BLaER1 treated with 17β-estradiol and CSF1 and Interleukin-3, amounts not matched to agents 10 nM and 100 nM (cell line): ENCODE data around the gene CASP3.

Experiments used
- H3K27ac ChIP-seq, 11 experiments: shearing (Covaris generic); formaldehyde crosslinking; 2 replicates each; pipeline ENCODE4 v1.8.1; 2022
- H3K27me3 ChIP-seq, 11 experiments: shearing (Covaris generic); formaldehyde crosslinking; 2 replicates each; pipeline ENCODE4 v1.8.1; 2022
- H3K36me3 ChIP-seq, 11 experiments: shearing (Covaris generic); formaldehyde crosslinking; 2 replicates each; pipeline ENCODE4 v1.8.1; 2022
- H3K4me1 ChIP-seq, 10 experiments: shearing (Covaris generic); formaldehyde crosslinking; 2 replicates each; pipeline ENCODE4 v1.8.1; 2022
- H3K4me2 ChIP-seq, 11 experiments: shearing (Covaris generic); formaldehyde crosslinking; 2 replicates each; pipeline ENCODE4 v1.8.1; 2022
- H3K4me3 ChIP-seq, 10 experiments: shearing (Covaris generic); formaldehyde crosslinking; 2 replicates each; pipeline ENCODE4 v1.8.1; 2022
- H3K9ac ChIP-seq, 11 experiments: shearing (Covaris generic); formaldehyde crosslinking; 2 replicates each; pipeline ENCODE4 v1.8.1; 2022
- H3K9me3 ChIP-seq, 11 experiments: shearing (Covaris generic); formaldehyde crosslinking; replicated peaks in 1 of 11; 2 replicates each; pipeline ENCODE4 v1.8.1; 2022
- H4K20me1 ChIP-seq, 11 experiments: shearing (Covaris generic); formaldehyde crosslinking; 2 replicates each; pipeline ENCODE4 v1.8.1; 2022
- Cebpa-rat ChIP-seq, 11 experiments: shearing (Covaris generic); IDR thresholded peaks; 2 replicates each; pipeline ENCODE4 v1.8.1; 2022

CASP3 gene

GRCh38 chr4:184647266-184648053, 1.8 kb downstream of the CASP3 start:
- no peaks in the 10 kb centered on the region for H3K27me3 ChIP-seq
- TF ChIP-seq Cebpa-rat (IDR thresholded peaks at IDR 0.05): no peak
- H3K9me3 ChIP-seq: no peaks in the 10 kb centered on the region
- peaks cover 37 to 49% (median 43%) of the 10 kb centered on the region in 10 experiments for H3K4me1 ChIP-seq
- peak overlapping the region in 10 of 11 experiments; percentile 90 to 98 (median 93); a peak in 18 of 22 replicates for H3K27ac ChIP-seq
- H3K9ac ChIP-seq: peak overlapping the region; percentile 90 to 98 (median 97)
- H4K20me1 ChIP-seq: peaks cover 33 to 66% (median 50%) of the 10 kb centered on the region in 11 experiments; a peak in 21 of 22 replicates
- peak overlapping the region; percentile 83 to 98 (median 95) for H3K4me3 ChIP-seq
- peaks cover 9 to 50% (median 29%) of the 10 kb centered on the region in 11 experiments; a peak in 21 of 22 replicates for H3K36me3 ChIP-seq
- peak overlapping the region; percentile 88 to 100 (median 98) for H3K4me2 ChIP-seq

GRCh38 chr4:184645904-184646610, 3.2 kb downstream of the CASP3 start:
- Histone ChIP-seq H4K20me1 (peaks cover 33 to 80% (median 58%) of the 10 kb centered on the region in 11 experiments; a peak in 21 of 22 replicates), H3K27me3 (no peaks in the 10 kb centered on the region), H3K9ac (peak overlapping the region in 5 of 11 experiments; percentile 14 to 98 (median 42); a peak in 4 of 22 replicates), H3K4me1 (peaks cover 36 to 52% (median 40%) of the 10 kb centered on the region in 10 experiments), H3K4me2 (peak overlapping the region; percentile 88 to 100 (median 98); a peak in 21 of 22 replicates), H3K4me3 (no peak overlapping the region), H3K27ac (peak overlapping the region in 3 of 11 experiments; percentile 3 to 24 (median 6); a peak in 4 of 22 replicates), H3K36me3 (peaks cover 13 to 64% (median 43%) of the 10 kb centered on the region in 11 experiments; a peak in 21 of 22 replicates), H3K9me3 (no peaks in the 10 kb centered on the region)
- TF ChIP-seq Cebpa-rat (IDR thresholded peaks at IDR 0.05): no peak

- H3K27ac ChIP-seq: no peak overlapping the region
- no peak for TF ChIP-seq Cebpa-rat (IDR thresholded peaks at IDR 0.05)
- 0 out of 22 replicates have a peak overlapping the region, but pooled peaks of 1 of the 11 experiments have one; percentile 1 for H3K4me2 ChIP-seq
- H3K27me3 ChIP-seq: no peaks in the 10 kb centered on the region
- peaks cover 16 to 77% (median 55%) of the 10 kb centered on the region in 11 experiments; a peak in 21 of 22 replicates for H3K36me3 ChIP-seq
- H4K20me1 ChIP-seq: peaks cover 33 to 93% (median 71%) of the 10 kb centered on the region in 11 experiments; a peak in 21 of 22 replicates
- peaks cover 28 to 40% (median 30%) of the 10 kb centered on the region in 10 experiments for H3K4me1 ChIP-seq
- H3K9ac ChIP-seq: 0 out of 22 replicates have a peak overlapping the region, but pooled peaks of 1 of the 11 experiments have one; percentile 5
- no peak overlapping the region for H3K4me3 ChIP-seq
- no peaks in the 10 kb centered on the region for H3K9me3 ChIP-seq
Observed at GRCh38 chr4:184644553-184645307, 4.5 kb downstream of the CASP3 start.

GRCh38 chr4:184643731-184644130, 5.5 kb downstream of the CASP3 start:
- Histone ChIP-seq H3K4me3 (no peak overlapping the region), H3K9me3 (no peaks in the 10 kb centered on the region), H3K4me2 (no peak overlapping the region), H4K20me1 (peaks cover 37 to 99% (median 80%) of the 10 kb centered on the region in 11 experiments; a peak in 21 of 22 replicates), H3K36me3 (peaks cover 25 to 87% (median 65%) of the 10 kb centered on the region in 11 experiments), H3K4me1 (peaks cover 28 to 40% (median 30%) of the 10 kb centered on the region in 10 experiments), H3K9ac (no peak overlapping the region), H3K27ac (no peak overlapping the region), H3K27me3 (no peaks in the 10 kb centered on the region)
- TF ChIP-seq Cebpa-rat (IDR thresholded peaks at IDR 0.05): no peak

- Histone ChIP-seq H3K36me3 (peaks cover 48 to 97% (median 81%) of the 10 kb centered on the region in 11 experiments), H3K4me2 (no peak overlapping the region), H3K9me3 (no peaks in the 10 kb centered on the region), H4K20me1 (peaks cover 15 to 98% (median 65%) of the 10 kb centered on the region in 11 experiments; a peak in 20 of 22 replicates), H3K4me3 (no peak overlapping the region), H3K9ac (no peak overlapping the region), H3K4me1 (peaks cover 10 to 22% (median 11%) of the 10 kb centered on the region in 10 experiments), H3K27ac (no peak overlapping the region), H3K27me3 (no peaks in the 10 kb centered on the region)
- TF ChIP-seq Cebpa-rat (IDR thresholded peaks at IDR 0.05): no peak
Observed at GRCh38 chr4:184641451-184641850, 7.8 kb downstream of the CASP3 start.

GRCh38 chr4:184641022-184641421, 8.2 kb downstream of the CASP3 start:
- Histone ChIP-seq H4K20me1 (peaks cover 11 to 94% (median 61%) of the 10 kb centered on the region in 11 experiments; a peak in 19 of 22 replicates), H3K36me3 (peaks cover 52 to 97% (median 83%) of the 10 kb centered on the region in 11 experiments), H3K27ac (no peak overlapping the region), H3K4me1 (peaks cover 6 to 17% (median 7%) of the 10 kb centered on the region in 10 experiments), H3K27me3 (no peaks in the 10 kb centered on the region), H3K4me3 (no peak overlapping the region), H3K9ac (no peak overlapping the region), H3K9me3 (no peaks in the 10 kb centered on the region), H3K4me2 (no peak overlapping the region)
- no peak for TF ChIP-seq Cebpa-rat (IDR thresholded peaks at IDR 0.05)

GRCh38 chr4:184636897-184637296, 12.3 kb downstream of the CASP3 start:
- Histone ChIP-seq H3K4me3 (no peak overlapping the region), H3K4me1 (0 out of 20 replicates have a peak, but pooled peaks cover 0 to 3% (median 0%) of the 10 kb centered on the region in 10 experiments), H3K27ac (no peak overlapping the region), H3K27me3 (no peaks in the 10 kb centered on the region), H4K20me1 (peaks cover 6 to 69% (median 39%) of the 10 kb centered on the region in 11 experiments; a peak in 19 of 22 replicates), H3K36me3 (peaks cover 76 to 100% (median 95%) of the 10 kb centered on the region in 11 experiments), H3K9me3 (no peaks in the 10 kb centered on the region), H3K4me2 (no peak overlapping the region), H3K9ac (no peak overlapping the region)
- TF ChIP-seq Cebpa-rat (IDR thresholded peaks at IDR 0.05): no peak

- Histone ChIP-seq H3K4me1 (no peaks in the 10 kb centered on the region), H3K27ac (no peak overlapping the region), H4K20me1 (peaks cover 6 to 62% (median 33%) of the 10 kb centered on the region in 11 experiments; a peak in 19 of 22 replicates), H3K9ac (no peak overlapping the region), H3K9me3 (no peaks in the 10 kb centered on the region), H3K4me2 (no peak overlapping the region), H3K4me3 (no peak overlapping the region), H3K27me3 (no peaks in the 10 kb centered on the region), H3K36me3 (peaks cover 79 to 100% (median 95%) of the 10 kb centered on the region in 11 experiments)
- no peak for TF ChIP-seq Cebpa-rat (IDR thresholded peaks at IDR 0.05)
Observed at GRCh38 chr4:184636144-184636543, 13.1 kb downstream of the CASP3 start.
